Liver (tissue), 3 donors: ENCODE results near the gene CDC42BPB.

Experiments
- CTCF ChIP-seq: fragments of 150-350 bp; IDR thresholded peaks from 2 replicates; pipeline ENCODE4 v1.5.1; 2017; ENCODE audit warnings: improper control_type of control experiment, low read depth, low read length; ENCODE audit not compliant: missing input control
- EGR1 ChIP-seq, 2 donors: IDR thresholded peaks; 2 replicates each; pipeline ENCODE4 v1.6.1; 2016 to 2018; ENCODE audit warnings: antibody characterized with exemption in 2 of 2, low read depth in 2 of 2
- GABPA ChIP-seq, 2 donors: IDR thresholded peaks in 1 of 2; conservative IDR thresholded peaks in 1 of 2; 2 replicates each; pipeline ENCODE4 v1.6.1; 2016; ENCODE audit warnings: antibody characterized with exemption in 2 of 2, mild to moderate bottlenecking in 1 of 2, moderate library complexity in 1 of 2
- HNF4A ChIP-seq, 2 donors: conservative IDR thresholded peaks; 2 replicates each; pipeline ENCODE4 v1.6.1; 2016; ENCODE audit warnings: antibody characterized with exemption in 2 of 2, mild to moderate bottlenecking in 2 of 2
- HNF4G ChIP-seq: IDR thresholded peaks from 2 replicates; pipeline ENCODE4 v1.6.1; 2016; ENCODE audit warnings: antibody characterized with exemption
- JUND ChIP-seq, 2 donors: IDR thresholded peaks; 2 replicates each; pipeline ENCODE4 v1.6.1; 2016; ENCODE audit warnings: antibody characterized with exemption in 2 of 2
- MAX ChIP-seq: IDR thresholded peaks from 2 replicates; pipeline ENCODE4 v1.6.1; 2016; ENCODE audit warnings: antibody characterized with exemption
- REST ChIP-seq: IDR thresholded peaks from 2 replicates; pipeline ENCODE4 v1.6.1; 2016; ENCODE audit warnings: antibody characterized with exemption, mild to moderate bottlenecking
- donor health status: healthy.
- donor health status: healthy.

- no peak for TF ChIP-seq CTCF
- no peak for TF ChIP-seq REST
- no peak for TF ChIP-seq MAX
- no peak for TF ChIP-seq GABPA (IDR thresholded peaks at IDR 0.05 in 1 of 2, conservative IDR thresholded peaks at IDR 0.05 in 1 of 2)
- no peak for TF ChIP-seq EGR1 (IDR thresholded peaks at IDR 0.05; ENCODE audit: low read depth in 2 of 2)
- TF ChIP-seq HNF4G = no peak
- TF ChIP-seq HNF4A (conservative IDR thresholded peaks at IDR 0.05) = no peak
- no peak for TF ChIP-seq JUND (IDR thresholded peaks at IDR 0.05)
Measured at GRCh38 chr14:102883554-102883953, 173.8 kb downstream of the CDC42BPB start.
